LoVo (cell line): ENCODE data around the gene SNRNP35.
"Not testable (repeated sequence)": the region's sequence is repeated elsewhere in the genome, so short reads cannot be mapped to it uniquely, and the experiment has no call there.

Experiments
- DNase-seq: peaks from one replicate; pipeline ENCODE4 v3.0.0-alpha.2; 2016; ENCODE audit warnings: low spot score

The SNRNP35 gene

DNA sequence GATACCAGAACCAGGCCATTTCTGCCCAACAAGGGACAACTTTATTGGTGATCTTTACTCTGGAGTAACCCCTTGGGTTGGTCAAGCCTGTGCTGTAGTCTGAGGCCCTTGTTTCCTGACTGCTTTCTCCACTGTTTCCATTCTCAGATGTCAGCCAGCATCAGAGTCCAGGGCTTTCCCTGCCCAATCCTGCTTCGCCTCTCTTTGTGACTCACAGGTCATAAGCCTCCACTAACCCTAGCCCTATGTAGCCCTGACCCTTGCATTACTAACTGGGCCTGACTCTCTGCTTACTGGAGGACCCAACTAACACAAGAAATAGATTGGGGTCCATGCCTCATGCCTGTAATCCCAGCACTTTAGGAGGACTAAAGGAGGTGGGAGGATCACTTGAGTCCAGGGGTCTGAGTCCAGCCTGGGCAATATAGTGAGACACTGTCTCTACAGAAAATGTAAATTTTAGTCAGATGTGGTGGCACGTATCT, 8.6 kb upstream of the SNRNP35 start:
- DNase-seq, result no peak

DNA sequence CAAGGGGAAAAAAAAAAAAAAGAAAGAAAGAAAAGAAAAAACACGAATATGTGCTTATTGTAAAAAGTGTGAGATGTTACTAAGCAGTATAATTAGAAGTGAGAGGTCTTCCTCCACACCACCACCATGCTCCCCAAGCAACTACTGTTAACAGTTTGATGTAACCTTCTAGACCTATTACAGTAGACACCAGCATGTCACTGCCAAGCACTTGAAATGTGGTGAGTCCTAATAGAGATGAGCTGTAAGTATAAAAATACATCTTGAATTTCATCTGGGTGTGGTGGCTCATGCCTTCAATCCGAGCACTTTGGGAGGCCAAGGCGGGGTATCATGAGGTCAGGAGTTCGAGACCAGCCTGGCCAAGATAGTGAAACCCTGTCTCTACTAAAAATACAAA, 8.1 kb upstream of the SNRNP35 start:
- DNase-seq, result no peak

GRCh38 chr12:123450636-123451035, 7.3 kb upstream of the SNRNP35 start:
- DNase-seq, result no peak

DNA sequence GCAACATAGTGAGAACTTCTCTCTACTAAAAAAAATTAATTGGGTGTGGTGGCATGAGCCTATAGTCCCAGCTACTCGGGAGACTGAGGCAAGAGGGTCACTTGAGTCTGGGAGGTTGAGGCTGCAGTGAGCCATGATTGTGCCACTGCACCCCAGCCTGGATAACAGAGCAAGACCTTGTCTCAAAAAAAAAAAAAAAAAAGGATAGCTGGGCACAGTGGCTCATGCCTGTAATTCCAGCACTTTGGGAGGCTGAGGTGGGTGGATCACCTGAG, 5.7 kb upstream of the SNRNP35 start:
- not testable (repeated sequence) for DNase-seq

DNA sequence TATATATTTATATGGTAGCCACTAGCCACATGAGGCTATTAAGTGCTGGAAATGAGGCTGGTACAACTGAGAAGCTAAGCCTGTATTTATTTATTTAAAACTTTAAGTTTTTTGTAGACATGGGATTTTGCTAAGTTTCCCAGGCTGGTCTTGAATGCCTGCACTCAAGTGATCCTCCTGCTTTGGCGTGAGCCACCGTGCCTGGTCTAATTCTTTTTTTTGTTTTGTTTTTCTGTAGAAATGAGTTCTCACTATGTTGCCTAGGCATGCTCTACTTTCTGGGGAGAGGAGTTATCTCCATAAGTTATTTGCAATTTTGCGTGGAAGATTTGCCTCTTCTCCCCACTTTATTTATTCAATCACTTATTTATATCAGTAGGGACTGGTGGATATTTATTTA, 4.8 kb upstream of the SNRNP35 start:
- DNase-seq, result no peak

GRCh38 chr12:123463174-123463573, 5.2 kb downstream of the SNRNP35 start:
- not testable (repeated sequence) for DNase-seq

- no peak for DNase-seq
Observed at GRCh38 chr12:123465084-123465483, 7.1 kb downstream of the SNRNP35 start.

DNA sequence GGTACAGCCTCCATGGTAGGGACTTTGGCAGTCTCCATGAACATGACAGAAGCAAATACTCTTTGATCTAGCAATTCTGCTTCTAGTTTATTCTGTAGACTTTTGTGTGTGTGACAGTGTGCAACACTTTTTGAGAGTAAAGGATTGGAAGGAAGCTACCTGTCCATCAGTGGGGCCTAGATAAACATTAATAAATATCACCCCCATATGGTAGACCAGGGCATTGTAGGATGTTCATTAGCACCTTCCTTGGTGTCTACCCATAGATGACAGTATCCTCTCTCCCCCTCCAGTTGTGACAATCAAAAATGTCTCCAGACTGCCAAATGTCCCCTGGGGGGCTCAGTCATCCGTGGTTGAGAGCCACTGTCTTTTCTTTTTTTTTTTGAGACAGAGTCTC, 10.8 kb downstream of the SNRNP35 start:
- no peak for DNase-seq

GRCh38 chr12:123469978-123470377, 12.0 kb downstream of the SNRNP35 start:
- no peak for DNase-seq

GRCh38 chr12:123471374-123472068, 13.6 kb downstream of the SNRNP35 start:
- DNase-seq, result no peak

- no peak for DNase-seq
Observed at GRCh38 chr12:123472438-123472849, 14.5 kb downstream of the SNRNP35 start.

DNA sequence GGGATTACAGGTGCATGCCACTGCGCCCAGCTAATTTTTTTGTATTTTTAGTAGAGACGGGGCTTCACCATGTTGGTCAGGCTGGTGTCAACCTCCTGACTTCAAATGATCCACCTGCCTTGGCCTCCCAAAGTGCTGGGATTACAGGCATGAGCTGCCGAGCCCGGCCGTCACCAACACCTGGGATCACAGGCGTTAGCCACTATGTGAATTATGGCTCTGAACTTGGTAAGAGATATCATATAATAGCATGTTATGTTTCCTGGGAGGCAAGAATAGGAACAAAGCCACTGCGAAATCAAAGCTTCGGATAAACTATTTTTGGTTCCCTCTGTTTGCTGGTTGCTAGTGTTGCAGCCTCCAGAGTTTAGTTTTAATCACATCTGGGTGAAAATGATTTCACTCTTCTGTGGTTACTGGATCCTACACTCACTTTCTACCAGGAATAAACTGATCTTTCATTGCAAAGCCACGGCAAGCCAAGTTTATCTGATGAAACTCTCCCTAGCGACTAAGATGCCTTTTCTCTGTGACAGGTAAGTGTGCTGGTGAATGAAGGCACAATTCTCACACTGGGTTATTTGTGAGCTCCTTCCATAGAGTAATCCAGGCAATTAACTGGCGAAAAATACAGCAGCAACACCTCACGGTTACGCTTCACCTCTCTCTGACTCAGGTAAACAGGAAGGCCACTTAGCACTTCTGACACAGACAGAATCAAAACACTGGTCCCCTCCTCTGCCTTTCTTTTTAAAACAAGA, 16.7 kb downstream of the SNRNP35 start:
- DNase-seq, result no peak

GRCh38 chr12:123475246-123475703, 17.3 kb downstream of the SNRNP35 start:
- no peak for DNase-seq

DNA sequence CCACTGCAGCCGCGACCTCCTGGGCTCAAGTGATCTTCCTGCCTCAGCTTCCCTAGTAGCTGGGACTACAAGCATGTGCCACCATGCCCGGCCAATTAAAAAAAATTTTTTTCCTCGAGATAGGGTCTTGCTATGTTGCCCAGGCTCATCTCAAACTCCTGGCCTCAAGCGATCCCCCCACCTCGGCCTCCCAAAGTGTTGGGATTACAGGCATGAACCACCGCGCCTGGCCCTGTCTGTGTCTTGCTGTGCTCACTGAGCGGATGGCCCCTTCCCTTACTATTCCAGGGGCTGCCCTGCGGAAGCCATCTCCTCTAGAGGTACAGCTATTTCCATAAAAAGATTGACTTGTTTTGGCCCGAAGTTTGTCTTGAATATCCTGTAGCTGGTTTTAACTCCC, 20.1 kb downstream of the SNRNP35 start:
- DNase-seq, result no peak

DNA sequence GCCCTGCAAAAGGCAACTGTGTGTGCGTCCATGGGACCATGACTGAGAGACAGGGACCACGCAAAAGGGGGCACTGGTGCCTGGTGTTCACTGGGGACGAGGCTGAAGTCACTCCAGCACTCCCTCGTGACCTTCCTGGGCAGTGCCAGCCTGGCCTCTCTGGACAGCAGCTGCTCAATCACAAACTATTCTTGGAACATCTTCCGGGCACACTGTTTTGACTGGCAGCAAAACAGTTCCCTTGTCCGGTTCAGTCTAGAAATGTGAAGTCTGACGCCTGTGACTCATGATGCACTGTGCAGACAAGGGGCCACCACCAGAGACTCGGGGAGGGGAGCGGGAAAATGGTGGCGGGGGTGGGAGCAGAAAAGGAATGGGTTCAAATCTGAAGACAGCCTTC, 20.8 kb downstream of the SNRNP35 start:
- DNase-seq, result no peak

DNA sequence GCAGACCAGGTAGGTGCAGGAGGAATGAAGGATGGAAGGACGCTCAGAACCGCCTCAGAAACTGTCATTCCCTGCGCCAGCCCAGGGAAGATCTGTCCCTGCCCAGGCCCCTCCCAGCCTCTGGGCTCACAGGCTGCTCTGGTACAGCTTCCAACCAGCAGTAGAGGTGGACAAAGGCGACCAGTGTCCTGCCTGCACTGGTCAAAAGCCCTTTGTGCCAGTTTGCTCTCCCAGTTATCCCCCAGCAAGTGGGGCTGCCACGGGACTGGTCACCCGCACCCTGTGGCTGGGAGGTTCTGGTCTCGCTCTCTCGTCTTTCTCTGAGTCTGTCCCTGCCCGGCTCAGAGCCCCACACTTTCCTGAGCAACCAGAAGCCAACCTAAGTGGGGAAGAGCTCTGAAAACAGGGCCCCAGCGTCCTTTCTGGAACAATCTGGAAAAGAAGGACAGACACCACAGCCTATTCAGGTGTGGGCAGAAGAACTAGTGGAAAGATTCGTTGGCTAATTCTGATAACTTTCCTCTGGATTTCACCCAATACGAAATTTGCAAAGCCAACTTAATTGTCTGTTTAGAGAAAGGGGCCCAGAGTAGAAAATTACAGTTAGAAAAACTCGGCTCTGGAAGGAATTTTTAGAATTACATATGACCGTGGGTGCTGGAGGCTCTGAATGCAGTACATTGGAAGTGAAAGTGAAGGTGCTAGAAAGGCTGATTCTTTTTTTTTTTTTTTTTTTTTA, 21.7 kb downstream of the SNRNP35 start:
- DNase-seq, result no peak

DNA sequence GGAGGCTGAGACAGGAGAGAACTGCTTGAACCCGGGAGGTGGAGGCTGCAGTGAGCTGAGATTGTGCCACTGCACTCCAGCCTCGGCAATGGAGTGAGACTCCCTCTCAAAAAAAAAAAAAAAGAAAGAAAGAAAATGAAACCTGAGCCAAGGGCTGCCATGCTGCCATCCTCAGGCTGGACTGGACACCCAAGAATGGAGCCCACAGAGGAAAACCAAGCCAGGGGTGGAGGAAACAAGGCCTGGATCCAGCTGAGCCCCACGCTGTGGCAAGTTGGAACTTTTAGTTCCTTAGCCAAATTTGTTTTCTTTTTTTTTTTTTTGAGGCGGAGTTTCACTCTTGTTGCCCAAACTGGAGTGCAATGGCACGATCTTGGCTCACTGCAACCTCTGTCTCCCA, 23.3 kb downstream of the SNRNP35 start:
- DNase-seq, result not testable (repeated sequence)

- no peak for DNase-seq
Observed at GRCh38 chr12:123482876-123483275, 24.9 kb downstream of the SNRNP35 start.

GRCh38 chr12:123483602-123484248, 25.8 kb downstream of the SNRNP35 start:
- DNase-seq, result no peak

- DNase-seq, result no peak
Observed at GRCh38 chr12:123485756-123486155, 27.8 kb downstream of the SNRNP35 start.

- no peak for DNase-seq
Observed at GRCh38 chr12:123487428-123487827, 29.5 kb downstream of the SNRNP35 start.

DNA sequence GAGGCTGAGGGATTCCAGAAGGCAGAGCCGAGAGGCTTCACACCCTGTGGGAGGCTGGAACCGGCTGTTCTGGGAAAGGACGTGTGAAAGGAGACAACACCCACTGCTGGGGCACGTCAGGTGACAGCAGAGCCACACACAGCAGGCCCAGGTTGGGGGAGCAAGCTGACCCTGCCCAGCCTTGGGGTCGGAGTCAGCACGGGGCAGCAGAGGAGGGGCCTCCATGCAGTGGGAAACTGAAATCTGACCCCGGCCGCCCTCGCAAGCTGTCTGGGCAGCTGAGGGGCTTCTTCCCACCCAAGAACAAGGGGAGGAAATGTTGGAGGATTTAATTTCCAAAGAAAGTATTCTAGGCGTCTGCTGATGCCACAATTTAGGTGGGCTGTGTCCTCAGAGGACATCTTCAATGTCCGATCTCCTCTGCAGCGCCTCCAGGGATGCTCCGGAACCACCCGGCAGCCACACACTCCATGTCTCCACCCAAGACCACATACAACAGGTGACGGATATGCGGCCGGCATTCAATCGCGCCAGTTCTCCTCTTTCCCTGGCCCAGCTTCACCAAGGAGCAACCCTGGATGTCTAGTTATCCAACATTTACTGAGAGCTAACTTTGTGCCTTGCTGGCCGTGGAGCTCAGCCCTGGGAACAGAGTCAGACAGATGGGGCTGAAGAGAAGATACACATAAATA, 30.7 kb downstream of the SNRNP35 start:
- DNase-seq, result no peak
